Measurements from ENCODE around the gene TSPAN32. TPM values are rescaled to one million over a fixed set of nuclear protein-coding genes. Genes with fewer than 3 reads are reported as not detected.
A peak's percentile ranks its signal among the peaks of the same experiment; 100 is the strongest.

Gene TSPAN32, protein sequence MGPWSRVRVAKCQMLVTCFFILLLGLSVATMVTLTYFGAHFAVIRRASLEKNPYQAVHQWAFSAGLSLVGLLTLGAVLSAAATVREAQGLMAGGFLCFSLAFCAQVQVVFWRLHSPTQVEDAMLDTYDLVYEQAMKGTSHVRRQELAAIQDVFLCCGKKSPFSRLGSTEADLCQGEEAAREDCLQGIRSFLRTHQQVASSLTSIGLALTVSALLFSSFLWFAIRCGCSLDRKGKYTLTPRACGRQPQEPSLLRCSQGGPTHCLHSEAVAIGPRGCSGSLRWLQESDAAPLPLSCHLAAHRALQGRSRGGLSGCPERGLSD
- total RNA-seq = under 1 TPM; 0.40 to 0.62 TPM

- no peak for TF ChIP-seq CTCF (IDR thresholded peaks at IDR 0.05)
- peak; percentile 25 for DNase-seq
- peak within 1 kb of the TSS; percentile 13 for H3K4me3 ChIP-seq
- intact Hi-C loops (cut with DNase I) = no loop called here
- peak within 1 kb of the TSS; percentile 32 to 50 for H3K9ac ChIP-seq (ENCODE audit: low read depth in 2 of 2, low read length in 2 of 2)
- H3K27ac ChIP-seq = no peak within 1 kb of the TSS
- no peaks in the 10 kb centered on the region for H3K36me3 ChIP-seq
- peaks cover 3% of the 10 kb centered on the region for H3K4me1 ChIP-seq
- no peaks in the 10 kb centered on the region for H3K9me3 ChIP-seq
- no peaks in the 10 kb centered on the region for H3K27me3 ChIP-seq
Measured at GRCh38 chr11:2301631-2302305, at the start of gene TSPAN32, which contains the start of gene C11orf21. TSPAN32 (plus strand) TSS chr11:2302013; CDS start chr11:2302150, 137 bp downstream. C11orf21 (minus strand) TSS chr11:2301918; CDS start chr11:2301808, 110 bp downstream.

DNA sequence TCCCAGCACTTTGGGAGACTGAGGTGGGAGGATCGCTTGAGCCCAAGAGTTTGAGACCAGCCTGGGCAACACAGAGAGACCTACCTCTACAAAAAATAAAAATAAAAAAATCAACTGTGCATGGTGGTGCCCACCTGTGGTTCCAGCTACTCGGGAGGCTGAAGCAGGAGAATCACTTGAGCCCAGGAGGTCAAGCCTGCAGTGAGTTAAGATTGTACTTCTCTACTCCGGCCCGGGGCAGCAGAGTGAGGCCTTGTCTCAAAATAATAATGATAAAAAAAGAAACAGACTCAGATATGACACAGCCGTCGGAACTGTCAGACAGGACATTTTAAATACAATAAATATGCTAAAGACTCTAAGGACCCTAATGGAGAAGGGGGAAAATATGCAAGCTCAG lies 49.8 kb upstream of the TSPAN32 start:
- no peak overlapping the region for H3K4me3 ChIP-seq
- H3K4me1 ChIP-seq = no peaks in the 10 kb centered on the region
- no peaks in the 10 kb centered on the region for H3K27me3 ChIP-seq
- no peak overlapping the region for H3K9ac ChIP-seq (ENCODE audit: low read depth in 2 of 2, low read length in 2 of 2)
- no peak overlapping the region for H3K27ac ChIP-seq
- H3K36me3 ChIP-seq = no peaks in the 10 kb centered on the region
- intact Hi-C loops (cut with DNase I) = no loop called here
- no peak for TF ChIP-seq CTCF (IDR thresholded peaks at IDR 0.05)
- no peaks in the 10 kb centered on the region for H3K9me3 ChIP-seq
- DNase-seq = no peak

DNA sequence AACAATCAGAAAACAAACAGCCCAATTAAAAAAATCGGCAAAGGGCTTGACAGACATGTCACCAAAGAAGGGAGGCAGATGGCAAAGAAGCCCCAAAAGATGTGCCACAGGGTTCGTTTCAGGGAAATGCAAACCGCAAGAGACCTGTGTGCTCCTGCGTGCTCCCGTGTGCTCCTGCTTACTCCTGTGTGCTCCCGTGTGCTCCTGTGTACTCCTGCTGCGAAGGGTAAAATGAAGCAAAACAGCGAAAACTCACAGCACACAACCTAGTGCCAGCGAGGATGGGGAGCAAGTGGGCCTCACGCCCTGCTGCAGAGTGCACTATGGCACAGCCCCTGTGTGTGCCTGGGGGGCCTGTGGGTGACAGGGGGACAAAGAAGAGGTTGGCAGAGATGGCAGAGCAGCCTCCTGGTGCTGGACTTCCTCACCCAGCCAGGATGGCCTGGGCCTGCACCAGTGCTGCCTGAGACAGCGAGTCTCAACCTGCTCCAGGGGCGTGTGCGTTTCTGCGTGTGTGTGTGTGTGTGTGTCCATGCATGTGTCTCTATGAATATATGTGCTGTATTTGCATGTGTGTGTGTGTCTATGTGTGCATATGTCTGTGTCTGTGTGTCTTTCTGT lies 45.4 kb upstream of the TSPAN32 start:
- H3K4me1 ChIP-seq = no peaks in the 10 kb centered on the region
- H3K9me3 ChIP-seq = no peaks in the 10 kb centered on the region
- no peak overlapping the region for H3K4me3 ChIP-seq
- no peaks in the 10 kb centered on the region for H3K27me3 ChIP-seq
- no peak for TF ChIP-seq CTCF (IDR thresholded peaks at IDR 0.05)
- intact Hi-C loops (cut with DNase I) = no loop called here
- DNase-seq = no peak
- H3K36me3 ChIP-seq = no peaks in the 10 kb centered on the region
- no peak overlapping the region for H3K27ac ChIP-seq
- no peak overlapping the region for H3K9ac ChIP-seq (ENCODE audit: low read depth in 2 of 2, low read length in 2 of 2)

- Histone ChIP-seq H3K36me3 (no peaks in the 10 kb centered on the region), H3K9me3 (no peaks in the 10 kb centered on the region), H3K4me3 (no peak overlapping the region), H3K27me3 (no peaks in the 10 kb centered on the region), H3K9ac (ENCODE audit: low read depth in 2 of 2, low read length in 2 of 2) (no peak overlapping the region), H3K4me1 (no peaks in the 10 kb centered on the region), H3K27ac (no peak overlapping the region)
- intact Hi-C loops (cut with DNase I) = no loop called here
- no peak for TF ChIP-seq CTCF (IDR thresholded peaks at IDR 0.05)
- peak; percentile 18 for DNase-seq
Measured at GRCh38 chr11:2256951-2257700, 44.7 kb upstream of the TSPAN32 start.
